ENCODE data around the gene DEXI.
"Not testable (repeated sequence)": the region's sequence is repeated elsewhere in the genome, so short reads cannot be mapped to it uniquely, and the experiment has no call there.

DEXI gene

DNA sequence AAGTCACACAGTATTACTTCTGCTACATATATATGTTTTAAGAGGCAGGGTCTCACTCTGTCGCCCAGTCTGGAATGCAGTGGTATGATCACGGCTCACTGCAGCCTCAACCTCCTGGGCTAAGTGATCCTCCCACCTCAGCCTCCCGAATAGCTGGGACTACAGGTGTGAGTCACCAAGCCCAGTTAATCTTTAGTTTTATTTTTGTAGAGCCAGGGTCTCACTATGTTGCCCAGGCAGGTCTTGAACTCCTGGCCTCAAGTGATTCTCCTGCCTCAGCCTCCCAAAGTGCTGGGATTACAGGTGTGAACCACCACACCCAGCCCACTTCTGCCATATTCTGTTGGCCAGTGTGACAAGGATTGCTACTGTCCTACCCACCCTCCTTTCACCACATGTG is 17.0 kb downstream of the DEXI start:
- not testable (repeated sequence) for DNase-seq

GRCh38 chr16:10923650-10924214 is 18.5 kb downstream of the DEXI start:
- no peak for DNase-seq

- no peak for DNase-seq
Observed at GRCh38 chr16:10923146-10923649, 19.1 kb downstream of the DEXI start.

DNA sequence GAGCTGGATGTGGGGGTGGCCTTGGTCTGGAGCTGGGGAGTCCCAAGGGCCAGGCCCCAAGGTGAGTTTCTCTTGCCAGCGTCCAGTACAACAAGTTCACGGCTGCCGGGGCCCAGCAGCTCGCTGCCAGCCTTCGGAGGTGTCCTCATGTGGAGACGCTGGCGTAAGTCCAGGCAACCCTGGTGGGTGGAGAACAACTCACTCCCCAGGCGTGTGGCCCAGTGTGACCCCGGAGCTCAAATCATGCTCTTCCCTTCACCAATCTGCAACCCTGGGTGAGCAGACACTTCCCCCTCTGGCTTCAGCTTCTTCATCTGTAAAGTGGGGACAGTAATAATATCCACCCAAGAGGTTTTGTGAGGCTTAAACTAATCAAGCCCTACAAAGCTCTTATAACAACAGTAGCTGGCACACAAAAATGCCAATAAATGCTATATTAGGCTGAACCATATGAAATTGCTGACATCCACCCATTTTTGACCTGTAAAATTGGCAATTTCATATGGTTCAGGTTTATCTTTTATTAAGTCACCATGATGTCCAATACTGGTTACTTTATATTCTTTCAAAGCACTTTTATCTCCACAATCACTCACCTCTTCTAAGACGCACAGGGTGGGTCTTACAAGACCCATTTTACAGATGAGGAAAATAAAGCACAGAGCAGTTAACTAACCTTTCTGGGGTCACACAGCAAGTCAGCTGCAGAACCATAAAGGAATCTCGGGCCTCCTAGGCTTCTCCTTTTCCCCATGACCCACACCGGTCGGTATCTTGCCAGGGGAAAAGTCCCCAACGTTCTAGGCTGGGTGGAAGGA is 19.7 kb downstream of the DEXI start:
- no peak for DNase-seq

DNA sequence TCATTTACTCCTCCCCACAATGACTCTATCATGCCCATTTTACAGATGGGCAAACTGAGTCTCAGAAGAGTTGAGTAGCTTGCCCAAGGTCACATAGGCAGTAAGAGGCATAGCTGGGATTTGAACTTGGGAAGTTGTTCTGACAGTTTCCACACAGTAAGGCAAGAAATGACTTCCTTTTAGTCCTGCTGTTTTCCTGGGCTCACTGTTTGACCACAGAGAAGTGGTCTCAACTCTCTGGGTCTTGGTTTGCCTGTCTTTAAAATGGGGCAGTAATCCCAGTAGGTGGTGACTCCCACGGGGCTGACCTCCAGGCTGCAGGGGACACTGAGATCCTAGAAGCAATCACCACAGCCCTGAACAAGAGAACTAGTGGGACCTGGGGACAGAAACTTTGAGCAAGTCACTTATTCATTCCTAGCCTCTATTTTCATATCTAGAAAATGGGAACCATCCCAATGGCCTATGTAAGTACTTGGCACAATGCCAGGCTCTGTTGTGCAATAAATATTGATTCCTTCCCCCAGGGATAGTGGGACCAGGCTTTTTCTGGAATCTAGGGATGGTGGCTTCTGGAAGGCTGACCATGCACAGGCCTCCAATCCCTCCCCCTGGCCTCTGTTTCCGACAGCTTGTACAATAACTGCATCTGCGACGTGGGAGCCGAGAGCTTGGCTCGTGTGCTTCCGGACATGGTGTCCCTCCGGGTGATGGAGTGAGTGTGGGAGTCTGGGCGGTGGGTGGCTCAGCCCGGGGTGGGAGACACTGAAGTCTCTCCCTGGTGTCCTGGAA is 20.5 kb downstream of the DEXI start:
- DNase-seq: no peak

DNA sequence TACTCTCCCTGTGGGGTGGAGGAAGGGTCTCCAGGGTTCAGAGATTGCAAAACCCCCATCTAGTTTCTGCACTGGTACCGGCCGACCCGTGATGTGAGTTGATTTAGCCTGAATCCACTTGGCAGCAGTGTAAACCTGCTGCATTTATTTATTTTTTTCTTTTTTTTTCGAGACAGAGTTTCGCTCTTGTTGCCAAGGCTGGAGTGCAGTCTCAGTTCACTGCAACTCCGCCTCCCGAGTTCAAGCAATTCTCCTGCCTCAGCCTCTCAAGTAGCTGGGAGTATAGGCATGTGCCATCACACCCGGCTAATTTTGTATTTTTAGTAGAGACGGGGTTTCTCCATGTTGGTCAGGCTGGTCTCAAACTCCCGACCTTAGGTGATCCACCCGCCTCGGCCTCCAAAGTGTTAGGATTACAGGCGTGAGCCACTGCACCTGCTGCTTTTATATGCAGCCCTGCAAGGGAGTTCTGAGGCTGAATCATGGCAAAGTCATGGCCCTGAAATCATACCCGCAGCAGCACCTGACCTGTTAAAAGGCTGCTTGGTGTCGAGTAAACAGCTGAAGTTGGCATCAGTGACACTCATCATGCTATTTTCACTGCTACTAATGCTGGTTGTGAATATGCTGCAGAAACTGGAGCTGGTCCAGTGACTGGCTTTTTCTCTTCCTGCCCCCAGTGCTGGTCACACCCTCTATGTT is 21.4 kb downstream of the DEXI start:
- no peak for DNase-seq

DNA sequence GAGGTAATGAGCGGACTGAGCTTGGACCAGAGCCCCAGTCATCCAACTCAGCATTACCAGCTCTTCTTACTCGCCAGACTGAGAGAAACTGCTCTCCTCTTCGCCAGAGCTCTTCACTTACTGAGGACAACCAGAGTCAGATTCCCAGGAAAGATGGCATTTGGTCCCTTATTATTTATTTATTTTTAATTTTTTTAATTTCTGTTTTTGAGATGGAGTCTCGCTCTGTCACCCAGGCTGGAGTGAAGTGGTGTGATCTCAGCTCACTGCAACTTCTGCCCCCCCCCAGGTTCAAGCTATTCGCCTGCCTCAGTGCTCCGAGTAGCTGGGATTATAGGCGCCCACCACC is 23.3 kb downstream of the DEXI start:
- no peak for DNase-seq

GRCh38 chr16:10918294-10919002 is 23.8 kb downstream of the DEXI start:
- DNase-seq: peak; percentile 39

DNA sequence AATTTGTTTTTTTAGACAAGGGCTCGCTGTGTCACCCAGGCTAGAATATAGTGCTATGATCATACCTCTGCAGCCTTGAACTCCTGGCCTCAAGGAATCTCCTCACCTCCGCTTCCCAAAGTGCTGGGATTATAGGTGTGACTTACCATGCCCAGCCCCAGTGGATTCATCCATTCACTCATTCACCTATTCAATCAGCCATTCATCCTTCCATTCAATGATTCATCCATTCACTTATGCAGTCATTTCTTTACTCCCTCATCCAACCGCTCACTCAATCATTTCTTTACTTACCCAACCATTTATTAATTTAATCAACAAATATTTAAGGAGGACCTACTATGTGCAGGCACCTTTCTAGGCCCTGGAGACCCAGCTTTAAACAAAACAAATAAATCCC is 25.7 kb downstream of the DEXI start:
- no peak for DNase-seq

GRCh38 chr16:10911267-10911666 is 31.0 kb downstream of the DEXI start:
- DNase-seq: no peak

DNA sequence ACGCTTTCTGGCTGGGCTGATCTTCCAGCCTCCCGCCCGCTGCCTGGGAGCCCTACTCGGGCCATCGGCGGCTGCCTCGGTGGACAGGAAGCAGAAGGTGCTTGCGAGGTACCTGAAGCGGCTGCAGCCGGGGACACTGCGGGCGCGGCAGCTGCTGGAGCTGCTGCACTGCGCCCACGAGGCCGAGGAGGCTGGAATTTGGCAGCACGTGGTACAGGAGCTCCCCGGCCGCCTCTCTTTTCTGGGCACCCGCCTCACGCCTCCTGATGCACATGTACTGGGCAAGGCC is 34.6 kb downstream of the DEXI start:
- no peak for DNase-seq

GRCh38 chr16:10906914-10907756 is 35.1 kb downstream of the DEXI start:
- DNase-seq: no peak

- no peak for DNase-seq
Observed at GRCh38 chr16:10906482-10906881, 35.8 kb downstream of the DEXI start.

DNA sequence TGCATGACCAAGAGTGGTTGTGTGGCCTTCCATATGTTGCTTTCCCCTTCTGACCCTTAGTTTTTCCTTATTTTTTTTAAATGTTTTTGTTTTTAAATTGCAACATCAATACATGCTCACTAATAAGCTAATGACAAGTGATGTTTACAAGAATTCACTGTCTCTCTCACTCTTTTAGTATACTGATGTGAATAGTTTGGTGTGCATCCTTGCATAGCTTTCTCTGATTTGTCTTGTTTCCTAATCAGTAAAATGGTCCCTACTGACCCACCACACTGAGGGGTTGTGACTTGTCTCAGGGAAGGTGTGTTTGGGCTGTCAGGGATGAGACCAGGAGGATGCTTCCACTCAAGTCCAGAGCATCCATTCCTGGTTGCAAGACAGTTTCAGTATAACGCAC is 39.3 kb downstream of the DEXI start:
- no peak for DNase-seq

- DNase-seq: no peak
Observed at GRCh38 chr16:10897134-10897533, 45.1 kb downstream of the DEXI start.

DNA sequence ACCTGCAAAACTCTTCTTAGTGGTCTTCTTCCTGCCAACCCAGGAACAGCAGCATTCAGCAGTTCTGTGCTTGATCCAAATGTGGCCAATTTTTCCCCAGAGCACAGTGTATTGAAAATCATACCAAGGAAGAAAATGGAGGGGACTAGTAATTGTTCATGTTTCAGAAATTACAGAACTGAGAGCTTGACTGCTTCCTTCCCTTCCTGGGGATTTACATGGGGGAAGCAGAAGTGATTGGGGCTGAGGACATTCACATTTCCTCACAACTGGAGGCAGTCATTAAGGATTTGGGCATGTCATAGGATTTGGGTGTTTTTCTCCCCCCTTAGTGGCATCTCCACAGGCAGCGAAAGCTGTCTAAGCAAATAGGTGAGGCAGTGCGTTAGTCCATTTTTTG is 45.5 kb downstream of the DEXI start:
- no peak for DNase-seq

DNA sequence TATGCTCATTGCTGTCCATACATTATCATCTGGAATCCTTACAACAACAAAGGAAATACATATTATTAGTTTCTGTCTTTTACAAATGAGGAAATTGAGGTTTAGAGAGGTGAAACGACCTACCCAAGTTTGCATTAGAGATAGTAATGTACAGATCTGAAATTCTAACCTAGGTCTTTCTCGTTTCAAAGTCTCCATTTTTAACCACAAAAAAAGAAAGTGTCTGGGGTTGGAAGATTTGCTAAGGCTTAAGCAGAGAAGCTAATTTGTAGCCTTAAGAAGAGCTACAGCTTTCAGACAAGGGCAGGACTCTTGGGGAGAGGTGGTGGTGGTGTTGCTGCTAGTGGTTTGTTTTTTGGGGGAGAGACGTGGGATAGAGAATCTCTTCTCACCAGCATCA is 46.1 kb downstream of the DEXI start:
- no peak for DNase-seq

GRCh38 chr16:10895053-10895946 is 47.0 kb downstream of the DEXI start:
- no peak for DNase-seq

DNA sequence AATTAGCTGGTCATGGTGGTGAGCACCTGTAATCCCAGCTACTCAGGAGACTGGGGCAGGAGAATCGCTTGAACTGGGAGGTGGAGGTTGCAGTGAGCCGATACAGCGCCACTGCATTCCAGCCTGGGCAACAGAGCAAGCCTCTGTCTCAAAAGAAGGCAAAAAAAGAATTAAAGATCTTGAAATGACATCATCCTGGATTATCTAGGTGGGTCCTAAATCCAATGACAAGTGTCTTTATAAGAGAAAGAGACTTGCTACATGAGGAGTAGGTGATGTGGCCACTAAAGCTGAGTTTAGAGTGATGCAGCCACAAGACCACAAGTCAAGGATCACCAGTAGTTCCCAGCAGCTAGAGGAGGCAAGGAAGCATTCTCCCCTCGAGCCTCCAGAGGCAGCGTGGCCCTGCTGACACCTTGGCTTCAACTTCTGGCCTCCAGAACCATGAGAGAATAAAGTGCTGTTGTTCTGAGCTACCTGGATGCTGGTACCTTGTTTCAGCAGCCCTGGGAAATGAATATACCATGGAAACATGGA is 49.4 kb downstream of the DEXI start:
- no peak for DNase-seq

DNA sequence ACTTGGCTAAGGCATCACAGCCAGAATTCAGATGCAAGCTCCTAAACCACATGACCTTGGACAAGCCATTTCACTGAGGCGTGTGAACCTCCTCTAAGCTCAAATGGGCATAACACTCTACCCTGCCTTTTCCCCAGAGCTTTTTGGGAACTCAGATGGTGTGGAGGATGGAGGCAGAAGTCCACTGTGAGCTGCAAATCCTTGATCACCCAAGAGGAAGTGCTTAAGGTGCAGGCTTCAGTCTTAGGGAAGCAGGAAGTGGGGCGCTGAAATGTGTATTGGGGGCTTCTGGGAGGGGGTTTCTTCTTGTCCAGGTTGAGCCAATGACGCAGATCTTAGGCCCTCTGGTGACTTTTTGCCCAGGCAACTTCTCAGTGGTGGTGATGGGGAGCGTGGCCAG is 52.4 kb downstream of the DEXI start:
- DNase-seq: no peak

Data from NCI-H1436 treated with DMSO at 0.1 percent for 48 hours (cell line).